RKO (cell line): ENCODE measurements around the gene SLFN14.
A peak's percentile ranks its signal among the peaks of the same experiment; 100 is the strongest.
"Not testable (repeated sequence)": the region's sequence is repeated elsewhere in the genome, so short reads cannot be mapped to it uniquely, and the experiment has no call there.

Experiments used
- DNase-seq: peaks from one replicate; pipeline ENCODE4 v3.0.0-alpha.2; 2016; ENCODE audit warnings: low spot score

Gene SLFN14

GRCh38 chr17:35560703-35561102 is at the start of gene SLFN14:
SLFN14 (minus strand) TSS chr17:35560819; CDS start chr17:35558062, 2,757 bp downstream.
- no peak for DNase-seq

- DNase-seq, result no peak
Measured at GRCh38 chr17:35609831-35610230, 49.2 kb upstream of the SLFN14 start.

- DNase-seq, result no peak
Measured at GRCh38 chr17:35607239-35607847, 46.7 kb upstream of the SLFN14 start.

GRCh38 chr17:35605678-35606077 is 45.1 kb upstream of the SLFN14 start:
- DNase-seq, result no peak

GRCh38 chr17:35603674-35604073 is 43.1 kb upstream of the SLFN14 start:
- DNase-seq, result no peak

- DNase-seq, result no peak
Measured at GRCh38 chr17:35597604-35598003, 37.0 kb upstream of the SLFN14 start.

GRCh38 chr17:35596530-35597233 is 36.1 kb upstream of the SLFN14 start:
- no peak for DNase-seq

GRCh38 chr17:35596072-35596471 is 35.5 kb upstream of the SLFN14 start:
- no peak for DNase-seq

- peak; percentile 89 for DNase-seq
Measured at GRCh38 chr17:35588196-35588920, 27.7 kb upstream of the SLFN14 start.

- DNase-seq, result peak; percentile 95
Measured at GRCh38 chr17:35587074-35587961, 26.7 kb upstream of the SLFN14 start, which contains the start of gene AP2B1. AP2B1 (plus strand) TSS chr17:35587322; CDS start chr17:35594031, 6,709 bp downstream.

- peak; percentile 35 for DNase-seq
Measured at GRCh38 chr17:35586569-35587073, 26.0 kb upstream of the SLFN14 start.

- DNase-seq, result no peak
Measured at GRCh38 chr17:35584061-35584460, 23.4 kb upstream of the SLFN14 start.

- DNase-seq, result no peak
Measured at GRCh38 chr17:35578929-35579432, 18.4 kb upstream of the SLFN14 start.

GRCh38 chr17:35578197-35578928 is 17.7 kb upstream of the SLFN14 start, which contains the start of gene PEX12:
PEX12 (minus strand) TSS chr17:35578571; CDS start chr17:35578021, 550 bp downstream.
- peak; percentile 95 for DNase-seq

GRCh38 chr17:35577830-35578196 is 17.2 kb upstream of the SLFN14 start:
- peak; percentile 40 for DNase-seq

GRCh38 chr17:35575759-35576158 is 15.1 kb upstream of the SLFN14 start:
- no peak for DNase-seq

GRCh38 chr17:35569405-35569804 is 8.8 kb upstream of the SLFN14 start:
- DNase-seq, result no peak

- peak; percentile 88 for DNase-seq
Measured at GRCh38 chr17:35568561-35568960, 7.9 kb upstream of the SLFN14 start.

- no peak for DNase-seq
Measured at GRCh38 chr17:35566968-35567367, 6.3 kb upstream of the SLFN14 start.

GRCh38 chr17:35563181-35563580 is 2.6 kb upstream of the SLFN14 start:
- not testable (repeated sequence) for DNase-seq
